Fibroblast of skin of back (primary cell): ENCODE data around the gene LRRC71. TPM values are rescaled to one million over a fixed set of nuclear protein-coding genes. Genes with fewer than 3 reads are reported as not detected.

Experiments used
- DNase-seq: peaks from one replicate; pipeline ENCODE4 v3.0.0-alpha.2; 2013
- polyA plus RNA-seq, 2 experiments: library from polyadenylated mRNA; unstranded; fragments of 120-200 nt; gene quantifications; one replicate each; pipeline ENCODE4 v1.2.1, GENCODE V29; 2013; ENCODE audit not compliant: insufficient read length in 2 of 2

The LRRC71 gene
- 0.26 TPM for polyA plus RNA-seq (2013, experiment 1 of 2; ENCODE audit: insufficient read length)
- 0.25 TPM for polyA plus RNA-seq (2013, experiment 2 of 2; ENCODE audit: insufficient read length)

GRCh38 chr1:156920233-156921052 lies at the start of gene LRRC71:
TSS of gene LRRC71 (plus strand) at chr1:156920632. CDS start at chr1:156920804, 172 bp downstream.
- DNase-seq = peak; percentile 76

GRCh38 chr1:156873659-156874058 lies 46.8 kb upstream of the LRRC71 start:
- no peak for DNase-seq

DNA sequence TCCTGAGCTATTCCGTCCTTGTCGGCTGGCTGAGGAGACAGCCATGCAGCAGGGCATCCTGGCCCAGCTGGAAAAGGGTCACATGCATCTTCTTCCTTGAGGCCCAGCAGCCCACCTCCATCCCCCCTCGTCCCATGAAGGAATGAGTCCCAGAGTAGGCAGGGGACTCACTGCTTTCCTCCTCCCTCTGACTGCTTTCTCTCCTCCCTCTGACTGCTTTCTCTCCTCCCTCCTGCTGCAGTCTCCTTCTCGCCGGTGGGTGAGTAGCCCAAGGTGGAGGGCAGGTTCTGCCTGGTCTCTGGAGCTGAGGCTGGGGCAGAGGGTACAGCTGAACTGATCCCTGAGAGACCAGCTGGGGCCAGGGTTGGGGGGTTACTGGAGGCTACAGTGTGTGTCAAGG lies 46.3 kb upstream of the LRRC71 start:
- no peak for DNase-seq

DNA sequence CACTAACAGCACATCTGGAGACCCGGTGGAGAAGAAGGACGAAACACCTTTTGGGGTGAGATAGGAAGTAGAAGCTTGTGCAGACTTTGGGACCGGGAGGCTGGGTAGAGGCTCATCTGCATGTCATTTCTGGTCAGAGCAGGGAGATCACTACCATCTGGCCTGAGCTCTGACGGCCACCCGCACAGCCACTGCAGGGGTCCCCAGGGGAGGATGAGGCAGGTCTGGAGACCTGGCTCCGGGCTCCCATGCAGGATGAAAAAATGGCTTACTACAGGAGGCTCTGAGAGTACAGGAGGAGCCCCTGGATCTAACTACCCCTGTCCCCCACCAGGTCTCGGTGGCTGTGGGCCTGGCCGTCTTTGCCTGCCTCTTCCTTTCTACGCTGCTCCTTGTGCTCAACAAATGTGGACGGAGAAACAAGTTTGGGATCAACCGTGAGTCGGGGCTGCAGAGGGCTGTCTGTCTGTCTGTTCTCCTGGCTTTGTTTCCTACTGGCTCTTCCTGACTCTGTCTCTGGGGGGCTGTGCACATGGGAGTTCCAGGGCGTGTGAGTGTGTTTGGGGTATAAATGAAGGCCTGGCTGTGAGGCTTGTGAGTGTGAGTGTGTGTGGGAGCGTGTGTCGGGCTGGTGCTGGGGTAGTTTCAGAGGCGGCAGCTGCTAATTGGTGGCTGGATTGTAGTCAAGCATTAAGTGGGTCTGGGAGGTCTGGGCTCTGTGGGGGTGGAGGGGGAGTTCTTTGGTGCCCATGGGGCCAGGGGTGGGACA lies 45.7 kb upstream of the LRRC71 start:
- no peak for DNase-seq

DNA sequence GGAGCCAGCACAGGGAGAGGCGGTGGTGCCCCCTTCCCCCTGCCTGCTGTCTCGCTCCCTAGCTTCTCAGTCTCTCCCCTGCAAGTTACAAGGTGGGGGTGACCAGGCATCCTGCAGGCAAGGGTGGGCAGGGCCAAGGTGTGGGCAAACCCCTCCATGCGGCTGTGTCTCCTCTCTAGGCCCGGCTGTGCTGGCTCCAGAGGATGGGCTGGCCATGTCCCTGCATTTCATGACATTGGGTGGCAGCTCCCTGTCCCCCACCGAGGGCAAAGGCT lies 45.2 kb upstream of the LRRC71 start:
- DNase-seq = no peak

DNA sequence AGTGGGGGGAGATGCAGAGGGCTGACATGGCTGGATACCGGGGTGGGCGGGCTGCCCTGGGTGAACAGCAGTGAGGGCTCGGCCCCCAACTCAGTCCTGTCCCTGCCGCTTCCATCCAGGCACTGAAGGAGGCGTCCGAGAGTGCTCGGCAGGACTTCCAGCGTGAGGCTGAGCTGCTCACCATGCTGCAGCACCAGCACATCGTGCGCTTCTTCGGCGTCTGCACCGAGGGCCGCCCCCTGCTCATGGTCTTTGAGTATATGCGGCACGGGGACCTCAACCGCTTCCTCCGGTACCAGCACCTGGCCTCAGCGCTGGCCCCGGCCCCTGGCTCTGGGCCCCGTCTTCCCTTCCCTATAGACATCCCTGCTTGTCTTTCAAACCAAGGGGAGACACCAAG lies 44.2 kb upstream of the LRRC71 start:
- no peak for DNase-seq

GRCh38 chr1:156877433-156878170 lies 42.8 kb upstream of the LRRC71 start:
- DNase-seq = no peak

DNA sequence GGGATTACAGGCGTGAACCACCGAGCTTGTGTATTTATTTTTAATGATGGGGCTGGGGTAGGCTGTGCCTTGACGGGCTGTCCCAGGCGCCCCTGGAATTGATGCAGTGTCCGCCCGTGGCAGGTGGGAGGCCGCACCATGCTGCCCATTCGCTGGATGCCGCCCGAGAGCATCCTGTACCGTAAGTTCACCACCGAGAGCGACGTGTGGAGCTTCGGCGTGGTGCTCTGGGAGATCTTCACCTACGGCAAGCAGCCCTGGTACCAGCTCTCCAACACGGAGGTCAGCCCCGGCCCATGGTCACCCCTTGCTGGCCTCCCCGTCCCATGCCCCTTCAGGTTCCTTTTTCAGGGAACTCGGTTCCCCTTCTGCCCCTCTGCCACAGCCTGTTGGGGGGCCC lies 40.6 kb upstream of the LRRC71 start:
- no peak for DNase-seq

- no peak for DNase-seq
Measured at GRCh38 chr1:156880473-156880872, 40.0 kb upstream of the LRRC71 start.

DNA sequence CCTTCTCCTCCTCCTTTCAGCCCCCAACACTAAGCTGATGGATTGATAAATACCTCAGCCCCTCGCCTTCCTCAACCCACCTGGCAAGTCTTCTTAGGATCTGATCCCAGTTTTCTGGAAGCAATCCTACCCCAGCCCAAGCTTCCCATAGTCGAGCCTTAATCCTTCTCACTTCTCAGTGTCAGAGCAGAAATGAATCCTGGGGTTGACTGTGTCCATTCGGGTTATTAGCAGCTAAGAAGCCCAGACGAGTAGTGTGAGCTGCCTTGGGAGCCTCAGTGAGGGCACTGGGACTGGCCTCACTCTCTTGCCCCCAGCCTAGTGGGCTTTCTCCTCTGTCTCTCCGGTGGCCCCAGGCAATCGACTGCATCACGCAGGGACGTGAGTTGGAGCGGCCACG lies 39.3 kb upstream of the LRRC71 start:
- DNase-seq = no peak

- DNase-seq = no peak
Measured at GRCh38 chr1:156881663-156882062, 38.8 kb upstream of the LRRC71 start.

GRCh38 chr1:156882543-156882942 lies 37.9 kb upstream of the LRRC71 start:
- no peak for DNase-seq

- DNase-seq = no peak
Measured at GRCh38 chr1:156883919-156884318, 36.5 kb upstream of the LRRC71 start.

- no peak for DNase-seq
Measured at GRCh38 chr1:156884560-156885184, 35.8 kb upstream of the LRRC71 start.

- DNase-seq = no peak
Measured at GRCh38 chr1:156885314-156885713, 35.1 kb upstream of the LRRC71 start.

DNA sequence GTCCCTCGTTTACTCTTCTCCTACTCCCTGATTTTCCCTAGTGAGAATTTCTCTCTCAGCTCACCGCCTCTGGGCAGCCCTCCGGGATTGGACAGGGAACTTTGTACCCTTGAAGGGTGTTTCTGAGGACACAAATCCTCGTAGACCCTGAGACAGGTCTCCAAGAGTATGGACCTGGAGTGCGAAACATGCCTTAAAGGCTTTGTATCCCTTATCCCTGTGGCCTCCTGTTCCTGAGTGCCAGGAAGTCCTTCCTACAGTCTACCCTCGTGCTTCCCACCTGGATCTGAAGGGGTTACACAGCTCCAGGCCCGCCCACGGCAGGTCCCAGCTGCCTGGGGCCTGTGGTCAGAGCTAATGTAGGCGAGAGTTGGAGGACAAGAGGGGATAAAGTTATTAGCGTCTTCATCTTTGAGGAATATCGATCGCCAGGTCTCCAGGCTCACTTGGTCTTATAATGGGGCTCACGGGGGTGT lies 34.5 kb upstream of the LRRC71 start:
- no peak for DNase-seq

DNA sequence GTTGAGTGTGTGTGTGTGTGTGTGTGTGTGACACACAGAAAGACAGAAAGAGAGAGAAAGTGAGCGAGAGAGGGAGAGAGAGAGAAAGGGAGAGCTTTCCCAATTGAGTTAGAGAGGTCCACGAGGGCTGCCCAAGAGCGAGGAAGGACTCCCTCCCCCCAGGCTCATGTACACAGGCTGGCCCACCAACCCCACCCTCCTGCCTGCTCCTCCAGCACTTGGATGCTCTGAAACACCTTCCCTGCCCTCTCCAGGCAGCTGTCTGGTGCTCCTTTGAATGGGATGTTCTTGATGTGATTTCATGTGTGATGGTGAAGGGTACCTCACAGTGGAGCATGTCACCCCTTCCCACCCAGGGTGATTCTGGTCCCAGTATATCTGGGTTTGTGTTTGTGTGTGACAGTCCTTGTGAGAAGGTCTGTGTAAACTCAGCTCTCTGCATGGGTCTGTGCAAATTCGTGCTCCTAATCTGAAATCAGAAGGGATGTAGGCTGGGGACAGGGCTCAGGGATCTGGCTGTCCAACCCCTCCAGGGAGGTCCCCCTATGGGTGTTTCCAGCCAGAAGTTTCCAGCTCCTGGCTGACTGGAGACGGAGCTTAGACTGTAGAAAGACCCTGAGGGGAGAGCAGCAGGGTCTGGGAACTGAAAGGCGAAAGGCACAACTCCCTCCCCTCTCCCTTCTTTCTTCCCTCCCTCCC lies 33.7 kb upstream of the LRRC71 start:
- no peak for DNase-seq

- DNase-seq = no peak
Measured at GRCh38 chr1:156887317-156887716, 33.1 kb upstream of the LRRC71 start.

DNA sequence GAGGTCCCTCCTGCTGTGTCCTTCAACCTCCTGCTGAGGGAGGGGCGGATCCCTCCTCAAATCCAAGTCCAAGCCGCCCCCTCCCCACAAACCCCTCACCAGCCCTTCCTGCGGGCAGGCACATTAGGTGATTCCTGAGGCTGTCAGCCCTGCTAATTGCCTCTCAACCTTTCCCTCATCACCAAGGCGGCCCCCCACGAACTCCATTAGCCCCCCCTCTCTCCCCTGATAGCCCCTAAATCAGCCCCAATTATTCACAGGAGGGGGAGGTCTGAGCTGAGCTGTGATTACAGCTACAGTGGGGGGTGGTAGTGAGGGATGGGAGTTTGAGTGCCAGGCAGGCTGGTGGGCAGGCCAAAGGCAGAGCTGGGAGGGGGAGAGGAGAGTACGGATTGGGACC lies 32.7 kb upstream of the LRRC71 start:
- no peak for DNase-seq

- peak; percentile 71 for DNase-seq
Measured at GRCh38 chr1:156889802-156890580, 30.4 kb upstream of the LRRC71 start.
